ENCODE measurements around the gene GPR146. TPM values are rescaled to one million over a fixed set of nuclear protein-coding genes. Genes with fewer than 3 reads are reported as not detected.

The GPR146 gene
- total RNA-seq, 6 experiments from 2014 or later, result 13.3 to 45.3 (median 22.8) TPM

DNA sequence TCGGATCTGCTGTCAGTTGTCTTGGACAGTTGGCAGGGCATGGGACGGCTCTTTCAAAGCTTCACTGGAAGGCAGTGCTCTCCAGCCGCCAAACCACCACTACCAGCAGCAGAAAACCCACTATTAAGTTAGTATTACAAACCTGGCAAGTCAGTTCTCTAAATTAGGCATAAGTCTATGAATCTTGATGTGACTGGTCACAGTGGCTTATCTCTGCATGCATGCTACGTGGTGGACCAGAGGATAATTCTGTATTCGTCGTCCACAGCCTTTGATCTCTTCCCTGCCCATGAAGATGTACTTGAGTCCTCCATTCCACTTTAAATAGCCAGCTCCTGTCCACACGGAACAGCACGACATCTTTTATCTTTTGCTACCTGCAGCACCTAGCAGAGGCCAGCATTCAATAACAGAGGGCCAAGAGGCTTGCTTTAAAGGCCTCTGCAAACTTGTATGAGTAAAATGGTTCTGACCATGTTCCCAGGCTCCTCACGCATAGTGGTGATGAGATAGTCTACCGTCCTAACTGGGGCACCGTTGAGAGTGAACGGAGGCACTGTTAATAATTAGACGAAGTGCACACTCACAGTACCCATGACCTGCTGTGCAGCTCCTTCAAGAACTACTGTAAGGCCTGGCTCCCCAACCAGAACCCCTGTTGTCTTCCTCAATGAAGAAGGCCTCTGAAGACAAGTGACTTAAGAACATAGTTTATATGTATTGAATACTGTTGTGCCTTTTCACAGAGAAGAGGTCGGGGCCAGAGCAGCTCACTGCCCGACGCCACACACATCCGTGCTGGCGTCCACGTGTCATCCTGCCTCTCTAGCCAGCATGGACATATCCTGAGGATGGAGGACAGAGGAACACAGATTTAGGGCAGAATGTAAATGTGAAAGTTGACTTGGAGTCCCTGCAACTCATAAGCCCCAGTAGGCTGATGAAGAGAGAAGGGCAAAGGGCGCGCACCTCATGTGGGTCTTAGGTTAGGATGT is 1.0 kb downstream of the GPR146 start:
- TF ChIP-seq CTCF (IDR thresholded peaks at IDR 0.05) (no peak), POLR2A (IDR thresholded peaks at IDR 0.05) (peak; percentile 75)
- peaks cover 0 to 67% (median 32%) of the 10 kb centered on the region in 4 donors for H3K4me1 ChIP-seq
- no peaks in the 10 kb centered on the region for H3K36me3 ChIP-seq
- DNase-seq, result peak in 1 of 3 donors; percentile 25
- peak overlapping the region; percentile 69 to 93 (median 86) for H3K4me3 ChIP-seq
- H3K27me3 ChIP-seq, result no peaks in the 10 kb centered on the region
- H3K27ac ChIP-seq, result peak overlapping the region; percentile 85 to 96 (median 88)
- intact Hi-C loops (cut with DNase I), result no loop called here
- peak; percentile 26 to 44 (median 34) for ATAC-seq
- WGBS (ENCODE audit: insufficient coverage, low coverage, low lambda C conversion rate, missing lambda C conversion rate), result 29% methylated on average over 21 of the region's 21 CpGs
- H3K9me3 ChIP-seq, result no peaks in the 10 kb centered on the region

DNA sequence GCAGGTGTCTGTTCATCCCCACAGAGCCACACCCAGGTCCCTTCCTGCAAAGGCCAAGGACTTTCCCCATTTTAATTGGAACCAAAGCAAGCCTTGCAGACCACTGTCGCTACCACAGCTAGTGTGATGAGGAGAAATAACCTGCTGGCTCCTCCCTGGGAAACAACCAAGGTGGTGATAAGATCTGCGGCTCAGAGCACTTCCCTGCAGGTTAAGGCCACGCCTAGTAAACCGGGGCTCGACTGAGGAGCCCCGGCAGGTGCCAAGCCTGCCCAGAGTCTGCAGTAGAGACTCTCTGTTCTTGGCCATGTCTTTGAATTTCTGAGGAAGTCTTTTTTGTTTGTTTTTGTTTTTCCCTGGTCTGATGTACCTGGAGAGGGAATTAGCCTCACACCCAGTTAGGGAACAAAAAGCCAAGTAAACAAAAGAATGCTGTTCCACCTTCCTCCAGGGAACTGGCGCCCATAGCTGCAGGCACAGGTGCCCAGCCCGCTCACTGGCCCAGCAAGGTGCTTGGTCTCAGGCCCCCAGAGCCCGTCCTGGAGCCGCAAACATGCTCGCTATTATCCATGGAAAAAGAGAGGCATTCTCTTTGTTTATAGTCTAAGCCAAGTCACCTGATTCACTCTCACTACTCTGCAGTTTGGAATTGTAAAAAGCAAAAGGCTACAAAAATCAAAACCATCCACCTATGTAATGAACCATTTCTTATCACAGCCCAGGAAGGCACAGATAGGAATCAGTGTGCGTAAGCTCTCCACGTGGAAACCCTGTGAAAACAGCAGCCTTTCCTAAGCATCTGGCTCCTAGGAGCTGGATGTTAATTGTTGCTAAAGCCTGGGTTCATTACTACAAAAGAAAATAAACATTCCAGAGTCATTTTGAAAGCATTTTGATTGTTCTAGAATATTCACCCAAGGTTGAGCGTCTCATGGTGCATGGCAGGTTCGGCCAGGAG is 2.7 kb downstream of the GPR146 start:
- no peaks in the 10 kb centered on the region for H3K9me3 ChIP-seq
- WGBS (ENCODE audit: insufficient coverage, low coverage, low lambda C conversion rate, missing lambda C conversion rate), result 66% methylated on average over 13 of the region's 15 CpGs
- no peak for TF ChIP-seq CTCF (IDR thresholded peaks at IDR 0.05)
- TF ChIP-seq POLR2A (IDR thresholded peaks at IDR 0.05), result no peak
- H3K4me1 ChIP-seq, result peaks cover 0 to 67% (median 32%) of the 10 kb centered on the region in 4 donors
- H3K27ac ChIP-seq, result peak overlapping the region in 2 of 3 donors; percentile 9 to 13
- H3K36me3 ChIP-seq, result no peaks in the 10 kb centered on the region
- no peak overlapping the region for H3K4me3 ChIP-seq
- DNase-seq, result no peak
- no peak for ATAC-seq
- H3K27me3 ChIP-seq, result no peaks in the 10 kb centered on the region
- intact Hi-C loops (cut with DNase I), result no loop called here

GRCh38 chr7:1049006-1049741 is 4.8 kb downstream of the GPR146 start:
- 45% methylated on average over 10 of the region's 23 CpGs for WGBS (ENCODE audit: insufficient coverage, low coverage, low lambda C conversion rate, missing lambda C conversion rate)

More at GRCh38 chr7:1049006-1049741, 4.8 kb downstream of the GPR146 start:
- peak overlapping the region in 2 of 3 donors; percentile 73 to 81 for H3K27ac ChIP-seq
- no peak overlapping the region for H3K4me3 ChIP-seq
- no peaks in the 10 kb centered on the region for H3K27me3 ChIP-seq
- H3K9me3 ChIP-seq, result no peaks in the 10 kb centered on the region
- ATAC-seq (peak; percentile 31 to 55 (median 46)), DNase-seq (peak in 2 of 3 donors; percentile 79 to 88)
- peak; percentile 56 for TF ChIP-seq POLR2A (IDR thresholded peaks at IDR 0.05)
- peak in 1 of 4 donors; percentile 10 for TF ChIP-seq CTCF (IDR thresholded peaks at IDR 0.05)
- intact Hi-C loops (cut with DNase I), result no loop called here
- H3K36me3 ChIP-seq, result no peaks in the 10 kb centered on the region
- peaks cover 0 to 50% (median 24%) of the 10 kb centered on the region in 4 donors for H3K4me1 ChIP-seq

Measured in right lobe of liver (tissue), 6 donors.